ENCODE data around the gene TMEM185B.
"Not testable (repeated sequence)": the region's sequence is repeated elsewhere in the genome, so short reads cannot be mapped to it uniquely, and the experiment has no call there.

TMEM185B gene

GRCh38 chr2:120208381-120209353 is 14.5 kb downstream of the TMEM185B start:
- DNase-seq (ENCODE audit: low read depth in 2 of 2) = no peak

- DNase-seq (ENCODE audit: low read depth in 2 of 2) = no peak
Measured at GRCh38 chr2:120206022-120206581, 17.1 kb downstream of the TMEM185B start.

- DNase-seq (ENCODE audit: low read depth in 2 of 2) = no peak
Measured at GRCh38 chr2:120204945-120205670, 18.1 kb downstream of the TMEM185B start.

- DNase-seq (ENCODE audit: low read depth in 2 of 2) = no peak
Measured at GRCh38 chr2:120204417-120204816, 18.8 kb downstream of the TMEM185B start.

- DNase-seq (ENCODE audit: low read depth in 2 of 2) = no peak
Measured at GRCh38 chr2:120204022-120204405, 19.2 kb downstream of the TMEM185B start.

GRCh38 chr2:120203251-120204021 is 19.8 kb downstream of the TMEM185B start:
- DNase-seq (ENCODE audit: low read depth in 2 of 2) = no peak

- DNase-seq (ENCODE audit: low read depth in 2 of 2) = not testable (repeated sequence)
Measured at GRCh38 chr2:120199817-120200459, 23.3 kb downstream of the TMEM185B start.

GRCh38 chr2:120195553-120195952 is 27.6 kb downstream of the TMEM185B start:
- DNase-seq (ENCODE audit: low read depth in 2 of 2) = no peak

GRCh38 chr2:120192280-120192679 is 30.9 kb downstream of the TMEM185B start:
- DNase-seq (ENCODE audit: low read depth in 2 of 2) = no peak

GRCh38 chr2:120189189-120189588 is 34.0 kb downstream of the TMEM185B start:
- DNase-seq (ENCODE audit: low read depth in 2 of 2) = no peak

- no peak for DNase-seq (ENCODE audit: low read depth in 2 of 2)
Measured at GRCh38 chr2:120182019-120182560, 41.1 kb downstream of the TMEM185B start.

GRCh38 chr2:120180066-120180465 is 43.1 kb downstream of the TMEM185B start:
- no peak for DNase-seq (ENCODE audit: low read depth in 2 of 2)

GRCh38 chr2:120179396-120179795 is 43.8 kb downstream of the TMEM185B start:
- no peak for DNase-seq (ENCODE audit: low read depth in 2 of 2)

- no peak for DNase-seq (ENCODE audit: low read depth in 2 of 2)
Measured at GRCh38 chr2:120177973-120178372, 45.2 kb downstream of the TMEM185B start.

GRCh38 chr2:120177001-120177621 is 46.1 kb downstream of the TMEM185B start:
- DNase-seq (ENCODE audit: low read depth in 2 of 2) = peak; percentile 73 to 76

GRCh38 chr2:120176526-120176925 is 46.7 kb downstream of the TMEM185B start:
- no peak for DNase-seq (ENCODE audit: low read depth in 2 of 2)

- no peak for DNase-seq (ENCODE audit: low read depth in 2 of 2)
Measured at GRCh38 chr2:120174963-120175581, 48.1 kb downstream of the TMEM185B start.

Measured in stimulated activated CD8-positive, alpha-beta memory T cell treated with anti-CD3 and anti-CD28 coated beads, Interleukin-7, amount 100 ng/mL, for 4 hours (primary cell).